Peyer's patch (tissue), 4 donors: ENCODE data around the gene ARRDC3. TPM values are rescaled to one million over a fixed set of nuclear protein-coding genes. Genes with fewer than 3 reads are reported as not detected.

Source experiments
- DNase-seq, 3 donors: peaks; one replicate each; pipeline ENCODE4 v3.0.0-alpha.2; 2017 to 2019
- H3K27ac ChIP-seq, 4 donors: fragments of 200-600 bp; sonication (generic); one replicate each; pipeline ENCODE4 v1.5.1; 2016 to 2019
- H3K27me3 ChIP-seq, 2 donors: fragments of 200-600 bp; sonication (generic); one replicate each; pipeline ENCODE4 v1.5.1; 2019
- H3K36me3 ChIP-seq, 3 donors: fragments of 200-600 bp; sonication (generic); one replicate each; pipeline ENCODE4 v1.5.1; 2016 to 2019
- H3K4me1 ChIP-seq, 4 donors: fragments of 200-600 bp; sonication (generic); one replicate each; pipeline ENCODE4 v1.5.1; 2016 to 2019
- H3K4me3 ChIP-seq, 4 donors: fragments of 200-600 bp; sonication (generic); 1 replicate in 3 of 4; 2 replicates in 1 of 4; pipeline ENCODE4 v1.5.1; 2016 to 2019; ENCODE audit warnings: mild to moderate bottlenecking in 1 of 4
- H3K9me3 ChIP-seq, 4 donors: fragments of 200-600 bp; sonication (generic); one replicate each; pipeline ENCODE4 v1.5.1; 2016 to 2019; ENCODE audit warnings: mild to moderate bottlenecking in 1 of 4
- POLR2A ChIP-seq, 2 donors: fragments of 450-650 bp; IDR thresholded peaks; one replicate each; pipeline ENCODE4 v1.5.1; 2017; ENCODE audit warnings: antibody characterized with exemption in 2 of 2, mild to moderate bottlenecking in 2 of 2, moderate library complexity in 2 of 2
- total RNA-seq, 4 donors: library from RNA; depleted of rRNA; stranded (reverse); fragments of >200 nt; gene quantifications; one replicate each; pipeline ENCODE4 v1.1.0, GENCODE V29; 2016
- TF ChIP-seq, protein P1 (sequence below), 6 experiments: fragments of 450-650 bp in 4 of 6; fragments of 200-600 bp in 2 of 6; sonication (generic) in 1 of 6; IDR thresholded peaks; one replicate each; pipeline ENCODE4 v1.5.1; 2017 to 2019; ENCODE audit warnings: antibody characterized with exemption in 6 of 6, mild to moderate bottlenecking in 3 of 6, moderate library complexity in 1 of 6

Gene ARRDC3
- total RNA-seq, 4 donors from 2014 or later, result 11.4 to 32.2 (median 17.7) TPM

DNA sequence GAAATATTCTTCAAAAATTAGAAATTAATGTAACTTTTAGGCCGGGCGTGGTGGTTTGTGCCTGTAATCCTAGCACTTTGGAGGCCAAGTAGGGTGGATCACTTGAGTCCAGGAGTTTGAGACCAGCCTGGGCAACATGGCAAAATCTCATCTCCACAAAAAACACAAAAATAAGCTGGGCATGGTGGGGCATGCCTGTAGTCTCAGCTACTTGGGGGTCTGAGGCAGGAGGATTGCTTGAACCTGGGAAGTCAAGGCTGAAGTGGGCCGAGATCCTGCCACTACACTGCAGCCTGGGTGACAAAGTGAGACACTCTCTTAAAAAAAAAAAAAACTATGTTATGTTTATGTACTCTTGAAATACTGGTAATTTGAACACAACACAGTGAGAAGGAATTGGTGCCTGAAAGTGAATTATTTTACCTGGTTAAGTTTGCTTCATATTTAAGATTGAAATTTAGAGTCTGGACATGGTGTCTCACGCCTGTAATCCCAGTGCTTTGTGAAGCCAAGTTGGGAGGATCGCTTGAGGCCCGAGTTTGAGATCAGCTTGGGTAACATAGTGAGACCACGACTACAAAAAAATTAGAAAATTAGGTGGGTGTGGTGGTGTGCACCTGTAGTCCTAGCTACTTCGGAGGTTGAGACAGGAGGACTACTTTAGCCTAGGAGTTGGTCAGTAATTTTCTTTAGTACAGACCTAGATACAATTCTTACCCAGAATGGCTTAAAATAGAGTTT, 15.0 kb downstream of the ARRDC3 start:
- Histone ChIP-seq H3K4me1 (no peaks in the 10 kb centered on the region), H3K27ac (no peak overlapping the region), H3K4me3 (no peak overlapping the region), H3K9me3 (no peaks in the 10 kb centered on the region), H3K27me3 (no peaks in the 10 kb centered on the region), H3K36me3 (peaks cover 0 to 55% (median 0%) of the 10 kb centered on the region in 3 donors)
- TF ChIP-seq POLR2A (IDR thresholded peaks at IDR 0.05), result no peak
- TF ChIP-seq, protein P1, sequence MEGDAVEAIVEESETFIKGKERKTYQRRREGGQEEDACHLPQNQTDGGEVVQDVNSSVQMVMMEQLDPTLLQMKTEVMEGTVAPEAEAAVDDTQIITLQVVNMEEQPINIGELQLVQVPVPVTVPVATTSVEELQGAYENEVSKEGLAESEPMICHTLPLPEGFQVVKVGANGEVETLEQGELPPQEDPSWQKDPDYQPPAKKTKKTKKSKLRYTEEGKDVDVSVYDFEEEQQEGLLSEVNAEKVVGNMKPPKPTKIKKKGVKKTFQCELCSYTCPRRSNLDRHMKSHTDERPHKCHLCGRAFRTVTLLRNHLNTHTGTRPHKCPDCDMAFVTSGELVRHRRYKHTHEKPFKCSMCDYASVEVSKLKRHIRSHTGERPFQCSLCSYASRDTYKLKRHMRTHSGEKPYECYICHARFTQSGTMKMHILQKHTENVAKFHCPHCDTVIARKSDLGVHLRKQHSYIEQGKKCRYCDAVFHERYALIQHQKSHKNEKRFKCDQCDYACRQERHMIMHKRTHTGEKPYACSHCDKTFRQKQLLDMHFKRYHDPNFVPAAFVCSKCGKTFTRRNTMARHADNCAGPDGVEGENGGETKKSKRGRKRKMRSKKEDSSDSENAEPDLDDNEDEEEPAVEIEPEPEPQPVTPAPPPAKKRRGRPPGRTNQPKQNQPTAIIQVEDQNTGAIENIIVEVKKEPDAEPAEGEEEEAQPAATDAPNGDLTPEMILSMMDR (IDR thresholded peaks at IDR 0.05), result no peak
- DNase-seq, result no peak

DNA sequence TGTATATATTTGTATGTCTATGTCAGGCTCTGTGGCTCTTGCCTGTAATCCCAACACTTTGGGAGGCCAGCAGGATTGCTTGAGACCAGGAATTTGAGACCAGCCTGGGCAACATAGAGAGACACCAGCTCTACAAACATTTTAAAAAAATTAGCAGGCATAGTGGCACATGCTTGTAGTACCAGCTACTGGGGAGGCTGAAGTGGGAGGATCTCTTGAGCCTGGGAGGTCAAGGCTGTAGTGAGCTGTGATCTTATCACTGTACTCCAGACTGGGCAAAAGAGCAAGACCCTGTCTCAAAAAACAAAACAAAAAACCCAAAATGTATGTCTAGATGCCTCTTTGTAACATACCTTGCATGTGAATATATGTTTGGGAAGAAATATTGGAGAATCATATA, 15.8 kb downstream of the ARRDC3 start:
- TF ChIP-seq, protein P1 (IDR thresholded peaks at IDR 0.05), result no peak
- no peak for TF ChIP-seq POLR2A (IDR thresholded peaks at IDR 0.05)
- no peaks in the 10 kb centered on the region for H3K27me3 ChIP-seq
- H3K4me3 ChIP-seq, result no peak overlapping the region
- H3K4me1 ChIP-seq, result no peaks in the 10 kb centered on the region
- no peak overlapping the region for H3K27ac ChIP-seq
- no peaks in the 10 kb centered on the region for H3K9me3 ChIP-seq
- DNase-seq, result no peak
- peaks cover 0 to 48% (median 0%) of the 10 kb centered on the region in 3 donors for H3K36me3 ChIP-seq

DNA sequence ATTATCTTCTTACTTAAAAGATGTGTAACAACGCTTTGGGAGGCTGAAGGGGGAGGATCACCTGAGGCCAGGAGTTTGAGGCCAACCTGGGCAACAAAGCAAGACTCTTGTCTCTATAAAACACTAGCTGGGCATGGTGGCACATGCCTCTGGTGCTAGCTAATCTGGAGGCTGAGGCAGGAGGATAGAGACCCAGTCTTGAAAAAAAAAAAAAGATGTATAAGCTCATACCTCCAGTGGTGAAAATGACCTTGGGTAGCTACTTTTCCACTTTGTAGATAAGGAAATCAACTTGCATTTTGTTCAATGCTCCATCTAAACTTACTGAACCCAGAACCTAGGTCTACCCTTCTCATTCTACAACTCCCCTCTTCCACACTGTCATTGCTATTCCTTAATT, 16.6 kb downstream of the ARRDC3 start:
- Histone ChIP-seq H3K4me1 (no peaks in the 10 kb centered on the region), H3K27me3 (no peaks in the 10 kb centered on the region), H3K9me3 (no peaks in the 10 kb centered on the region), H3K36me3 (peaks cover 0 to 40% (median 0%) of the 10 kb centered on the region in 3 donors), H3K4me3 (no peak overlapping the region), H3K27ac (no peak overlapping the region)
- TF ChIP-seq, protein P1 (IDR thresholded peaks at IDR 0.05), result no peak
- no peak for TF ChIP-seq POLR2A (IDR thresholded peaks at IDR 0.05)
- DNase-seq, result no peak

DNA sequence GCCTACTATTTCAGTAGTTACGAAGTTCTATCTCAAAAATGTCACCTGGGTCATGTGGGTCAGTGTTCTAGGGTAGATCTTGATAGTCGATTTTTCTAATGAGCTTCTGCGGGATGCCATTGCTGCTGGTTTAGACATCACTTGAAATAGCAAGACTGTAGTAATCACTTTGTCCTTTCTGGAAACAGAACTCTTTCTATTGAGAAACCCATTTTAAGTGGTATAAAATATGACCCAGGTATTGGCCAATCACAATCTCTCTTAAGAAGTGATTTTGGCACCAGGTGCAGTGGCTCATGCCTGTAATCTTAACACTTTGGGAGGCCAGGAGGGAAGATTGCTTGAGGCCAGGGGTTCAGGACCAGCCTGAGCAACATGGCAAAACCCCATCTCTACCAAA, 17.6 kb downstream of the ARRDC3 start:
- TF ChIP-seq, protein P1 (IDR thresholded peaks at IDR 0.05), result no peak
- no peak for TF ChIP-seq POLR2A (IDR thresholded peaks at IDR 0.05)
- no peak overlapping the region for H3K27ac ChIP-seq

DNA sequence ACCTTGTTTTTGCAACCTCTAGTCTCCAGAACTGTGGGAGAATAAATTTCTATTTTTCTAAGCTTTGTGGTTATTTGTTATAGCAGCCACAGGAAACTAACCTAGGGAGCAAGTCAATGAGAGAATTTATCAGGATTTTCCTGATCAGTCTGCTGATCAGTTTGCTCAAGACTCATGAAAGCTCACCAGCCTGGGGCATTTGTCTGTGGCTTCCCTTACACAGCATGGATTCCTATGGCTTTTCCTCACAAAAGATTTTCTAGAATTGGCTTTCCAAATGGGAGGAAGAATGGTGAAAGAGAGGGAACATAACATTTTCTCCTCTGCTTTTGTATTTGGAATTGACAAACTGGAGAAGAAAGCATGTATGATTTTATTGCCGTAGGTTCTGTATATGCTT, 20.2 kb downstream of the ARRDC3 start:
- H3K27ac ChIP-seq, result no peak overlapping the region
- H3K36me3 ChIP-seq, result peaks cover 0 to 5% (median 0%) of the 10 kb centered on the region in 3 donors
- H3K27me3 ChIP-seq, result no peaks in the 10 kb centered on the region
- no peaks in the 10 kb centered on the region for H3K4me1 ChIP-seq
- H3K9me3 ChIP-seq, result no peaks in the 10 kb centered on the region
- TF ChIP-seq POLR2A (IDR thresholded peaks at IDR 0.05), result no peak
- TF ChIP-seq, protein P1 (IDR thresholded peaks at IDR 0.05), result no peak
- no peak for DNase-seq
- no peak overlapping the region for H3K4me3 ChIP-seq

More for the DNA sequence above, 17.6 kb downstream of the ARRDC3 start:
- Histone ChIP-seq H3K4me3 (no peak overlapping the region), H3K9me3 (no peaks in the 10 kb centered on the region), H3K36me3 (peaks cover 0 to 29% (median 0%) of the 10 kb centered on the region in 3 donors), H3K4me1 (no peaks in the 10 kb centered on the region), H3K27me3 (no peaks in the 10 kb centered on the region)
- no peak for DNase-seq
